GM21825 (cell line): Measurements from ENCODE around the gene DCAF11.
A peak's percentile ranks its signal among the peaks of the same experiment; 100 is the strongest.
"Not testable (repeated sequence)": the region's sequence is repeated elsewhere in the genome, so short reads cannot be mapped to it uniquely, and the experiment has no call there.

Source experiments
- ATAC-seq: cut with Tn5 transposase; IDR thresholded peaks from one replicate; pipeline ENCODE4 v1.9.1; 2021; ENCODE audit warnings: mild to moderate bottlenecking, moderate library complexity; ENCODE audit not compliant: unreplicated experiment

Gene DCAF11

GRCh38 chr14:24095271-24096068 lies 19.1 kb upstream of the DCAF11 start:
- peak; percentile 71 for ATAC-seq

GRCh38 chr14:24096545-24097181 lies 17.9 kb upstream of the DCAF11 start:
- ATAC-seq: no peak

GRCh38 chr14:24098229-24098926 lies 16.2 kb upstream of the DCAF11 start:
- no peak for ATAC-seq

- ATAC-seq: no peak
Observed at GRCh38 chr14:24098927-24099813, 15.4 kb upstream of the DCAF11 start.

- no peak for ATAC-seq
Observed at GRCh38 chr14:24100197-24100981, 14.2 kb upstream of the DCAF11 start.

GRCh38 chr14:24100982-24101494 lies 13.5 kb upstream of the DCAF11 start:
- ATAC-seq: no peak

GRCh38 chr14:24102357-24103048 lies 12.1 kb upstream of the DCAF11 start:
- ATAC-seq: no peak

GRCh38 chr14:24103451-24103850 lies 11.1 kb upstream of the DCAF11 start:
- no peak for ATAC-seq

GRCh38 chr14:24105609-24106239 lies 8.9 kb upstream of the DCAF11 start:
- ATAC-seq: not testable (repeated sequence)

- ATAC-seq: no peak
Observed at GRCh38 chr14:24106672-24107271, 7.8 kb upstream of the DCAF11 start.

- peak; percentile 24 for ATAC-seq
Observed at GRCh38 chr14:24108336-24108874, 6.2 kb upstream of the DCAF11 start.

- no peak for ATAC-seq
Observed at GRCh38 chr14:24110060-24110459, 4.5 kb upstream of the DCAF11 start.

- ATAC-seq: no peak
Observed at GRCh38 chr14:24110523-24110922, 4.1 kb upstream of the DCAF11 start.

GRCh38 chr14:24113379-24113800 lies 1.2 kb upstream of the DCAF11 start:
- ATAC-seq: no peak

- ATAC-seq: peak; percentile 36
Observed at GRCh38 chr14:24113801-24114531, 611 bp upstream of the DCAF11 start.

- no peak for ATAC-seq
Observed at GRCh38 chr14:24115422-24116127, 998 bp downstream of the DCAF11 start.
